ENCODE data around the gene NFIA.

The NFIA gene

DNA sequence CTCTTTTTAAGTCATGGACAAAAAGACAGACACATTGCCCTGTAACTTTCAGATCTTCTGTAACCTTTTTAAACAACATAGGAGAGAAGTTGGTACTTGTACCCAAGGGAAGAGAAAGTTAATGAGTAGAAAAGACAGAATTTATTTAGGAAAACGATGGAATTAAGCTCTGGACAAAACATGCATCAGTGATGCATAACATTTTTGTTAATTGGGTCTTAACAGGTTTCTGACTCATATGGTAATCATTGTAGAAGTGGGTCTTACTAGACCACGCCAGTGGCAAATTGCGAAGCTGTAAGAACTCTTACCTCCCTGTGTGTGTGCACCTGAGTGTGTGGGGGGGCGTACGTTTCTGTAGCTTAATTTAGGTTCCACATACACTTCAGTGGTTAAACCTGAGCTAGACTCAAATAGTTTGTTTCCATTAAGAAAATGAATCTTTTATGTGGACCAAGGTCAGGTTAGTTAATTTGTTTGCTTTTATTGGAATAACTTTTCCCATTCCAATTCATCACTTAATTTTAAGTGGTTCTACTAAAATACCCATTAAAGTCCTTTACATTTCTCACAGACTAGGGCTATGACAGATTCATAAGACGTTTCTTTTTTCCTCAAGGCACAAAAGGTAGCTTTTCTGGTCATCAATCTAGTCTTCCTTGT, 48.1 kb downstream of the NFIA start:
- no peak for DNase-seq (ENCODE audit: low spot score)

DNA sequence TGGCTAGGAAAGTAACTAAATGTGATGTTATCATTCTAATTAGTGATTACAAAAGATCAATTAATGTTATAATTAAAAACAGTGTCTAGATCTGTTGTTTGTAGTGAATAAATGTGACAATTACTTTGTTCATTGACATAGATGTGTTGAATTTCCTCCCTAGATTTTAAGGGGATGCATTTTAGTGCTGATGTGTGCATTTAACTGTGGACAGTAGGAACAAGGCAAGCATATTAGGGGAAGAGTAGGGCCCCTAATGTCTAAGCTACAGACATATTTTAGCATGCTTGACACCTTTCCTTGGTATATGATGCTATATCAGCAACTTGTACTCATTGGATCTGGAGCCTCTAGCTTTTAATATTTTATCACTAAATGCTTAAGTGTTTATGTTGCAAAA, 48.9 kb downstream of the NFIA start:
- DNase-seq (ENCODE audit: low spot score) = no peak

DNA sequence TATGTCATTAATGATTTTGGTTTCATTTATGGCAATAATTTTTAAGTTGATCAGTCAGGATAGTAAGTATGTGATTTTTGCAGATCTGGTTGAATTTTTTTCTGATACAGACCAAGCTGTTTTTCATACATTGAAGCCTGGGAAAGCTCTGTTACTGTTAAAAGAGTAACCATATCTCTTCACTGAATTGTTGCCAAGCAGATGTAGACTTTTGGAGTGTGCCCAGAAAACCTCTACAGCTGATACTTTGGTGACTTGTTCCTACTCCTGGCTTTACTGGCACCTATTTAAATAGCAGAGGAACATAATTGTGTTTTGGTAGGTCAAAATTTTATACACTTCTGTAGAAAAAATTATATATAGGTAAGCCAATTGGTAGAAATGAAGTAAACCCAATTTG, 49.4 kb downstream of the NFIA start:
- DNase-seq (ENCODE audit: low spot score) = no peak

DNA sequence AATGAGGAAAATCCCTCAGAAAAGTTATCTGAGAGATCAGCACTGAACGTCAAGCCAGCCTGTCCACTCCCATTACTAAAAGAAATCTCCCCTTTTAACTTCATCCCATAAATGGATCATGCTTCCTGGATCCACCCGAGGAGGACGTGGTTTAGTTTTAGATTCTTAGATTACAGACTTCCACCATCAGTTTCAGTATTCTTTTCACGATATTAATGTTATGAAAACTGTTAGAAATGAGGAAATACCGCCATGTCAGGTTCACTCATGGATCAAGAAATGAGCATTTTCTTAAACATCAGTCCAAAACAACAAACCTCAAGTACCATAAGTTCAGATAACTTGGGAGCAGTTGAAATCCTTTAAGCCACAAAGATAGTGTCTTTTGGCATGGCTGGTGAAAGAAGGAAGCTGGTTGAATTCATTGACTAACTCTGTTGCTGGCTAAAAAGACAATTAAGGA, 49.8 kb downstream of the NFIA start:
- DNase-seq (ENCODE audit: low spot score) = no peak

DNA sequence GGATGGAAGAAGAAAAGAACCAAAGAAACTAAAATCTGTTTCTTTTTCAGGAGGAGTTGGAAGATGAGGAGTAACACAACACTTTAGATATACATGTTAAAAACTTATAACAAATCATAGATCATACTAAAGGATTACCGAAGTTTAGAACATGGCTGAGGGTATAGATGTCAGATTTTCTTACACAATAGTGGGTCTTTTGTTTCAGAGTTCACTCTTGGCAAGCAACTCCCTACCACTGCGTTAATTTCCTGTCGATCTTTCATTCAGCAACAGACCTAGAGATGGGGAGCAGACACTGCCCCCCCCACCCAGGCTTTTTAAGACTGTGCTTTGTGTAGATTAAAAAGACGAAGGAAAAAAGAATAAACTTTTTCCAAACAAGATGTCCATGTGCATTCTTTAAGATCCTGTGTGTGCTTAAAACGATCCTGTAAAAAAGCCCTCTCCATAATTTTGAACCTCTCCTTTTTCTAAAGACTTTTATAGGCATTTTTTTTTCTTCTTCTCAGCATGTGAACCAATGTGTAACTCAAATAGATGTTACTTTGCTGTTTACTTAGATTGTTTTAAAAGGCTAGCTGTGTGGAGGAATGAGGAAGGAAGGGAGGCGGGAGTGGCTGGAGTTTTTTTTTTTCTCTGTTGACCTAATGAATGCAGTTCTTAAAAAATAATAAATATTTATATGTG, 50.4 kb downstream of the NFIA start:
- no peak for DNase-seq (ENCODE audit: low spot score)

DNA sequence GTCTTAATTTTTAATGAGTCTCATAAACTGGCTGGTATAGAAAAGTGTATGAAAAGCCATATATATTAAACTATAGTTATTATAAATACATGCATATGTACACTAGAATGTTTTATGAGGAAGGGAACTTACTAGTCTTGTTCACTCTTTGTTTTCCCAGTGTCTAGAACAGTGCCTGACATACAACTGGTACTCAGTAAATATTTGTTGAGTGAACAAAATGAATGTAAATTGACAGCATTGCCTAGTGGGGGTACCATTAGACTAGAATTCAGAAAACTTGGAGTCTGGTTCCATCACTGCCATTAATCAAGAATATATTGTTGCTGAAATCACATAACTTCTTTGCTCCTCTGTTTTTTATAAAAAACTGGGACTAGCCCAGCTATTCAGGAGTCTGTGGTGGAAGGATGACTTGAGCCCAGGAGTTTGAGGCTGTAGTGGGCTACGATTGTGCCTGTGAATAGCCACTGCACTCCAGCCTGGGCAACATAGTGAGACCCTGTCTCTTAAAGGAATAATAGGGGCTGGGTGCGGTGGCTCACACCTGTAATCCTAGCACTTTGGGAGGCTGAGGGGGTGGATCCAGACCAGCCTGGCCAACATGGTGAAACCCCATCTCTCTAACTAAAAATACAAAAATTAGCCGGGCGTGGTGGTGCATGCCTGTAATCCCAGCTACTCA, 51.1 kb downstream of the NFIA start:
- no peak for DNase-seq (ENCODE audit: low spot score)

DNA sequence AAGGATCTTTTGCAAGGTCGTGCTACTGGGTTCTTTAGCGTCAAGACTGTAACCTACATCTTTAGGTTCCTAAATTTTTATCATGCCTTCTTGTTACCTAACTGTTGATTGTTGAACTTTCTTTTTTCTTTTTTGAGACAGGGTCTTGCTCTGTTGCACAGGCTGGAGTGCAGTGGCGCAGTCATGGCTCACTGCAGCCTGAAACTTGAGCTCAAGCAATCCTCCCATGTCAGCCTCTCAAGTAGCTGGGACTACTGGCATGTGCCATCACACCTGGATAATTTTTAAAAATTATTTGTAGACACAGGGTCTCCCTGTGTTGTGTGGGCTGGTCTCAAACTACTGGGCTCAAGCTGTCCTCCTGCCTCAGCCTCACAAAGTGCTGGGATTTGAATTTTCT, 52.9 kb downstream of the NFIA start:
- DNase-seq (ENCODE audit: low spot score) = no peak

DNA sequence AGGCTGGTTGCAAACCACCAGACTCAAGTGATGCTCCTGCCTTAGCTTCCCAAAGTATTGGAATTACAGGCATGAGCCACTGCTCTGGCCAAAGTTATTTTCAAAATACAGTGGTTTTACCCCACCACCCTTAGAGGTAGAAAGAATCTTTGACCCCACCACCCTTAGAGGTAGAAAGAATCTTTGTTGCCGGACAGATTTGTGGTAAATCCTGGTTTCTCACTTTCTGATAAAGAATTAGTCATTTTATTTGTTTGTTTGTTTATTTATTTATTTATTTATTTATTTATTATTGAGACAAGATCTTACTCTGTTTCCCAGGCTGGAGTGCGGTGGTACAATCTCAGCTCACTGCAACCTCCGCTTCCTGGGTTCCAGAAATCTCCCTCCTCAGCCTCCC, 55.9 kb downstream of the NFIA start:
- DNase-seq (ENCODE audit: low spot score) = no peak

DNA sequence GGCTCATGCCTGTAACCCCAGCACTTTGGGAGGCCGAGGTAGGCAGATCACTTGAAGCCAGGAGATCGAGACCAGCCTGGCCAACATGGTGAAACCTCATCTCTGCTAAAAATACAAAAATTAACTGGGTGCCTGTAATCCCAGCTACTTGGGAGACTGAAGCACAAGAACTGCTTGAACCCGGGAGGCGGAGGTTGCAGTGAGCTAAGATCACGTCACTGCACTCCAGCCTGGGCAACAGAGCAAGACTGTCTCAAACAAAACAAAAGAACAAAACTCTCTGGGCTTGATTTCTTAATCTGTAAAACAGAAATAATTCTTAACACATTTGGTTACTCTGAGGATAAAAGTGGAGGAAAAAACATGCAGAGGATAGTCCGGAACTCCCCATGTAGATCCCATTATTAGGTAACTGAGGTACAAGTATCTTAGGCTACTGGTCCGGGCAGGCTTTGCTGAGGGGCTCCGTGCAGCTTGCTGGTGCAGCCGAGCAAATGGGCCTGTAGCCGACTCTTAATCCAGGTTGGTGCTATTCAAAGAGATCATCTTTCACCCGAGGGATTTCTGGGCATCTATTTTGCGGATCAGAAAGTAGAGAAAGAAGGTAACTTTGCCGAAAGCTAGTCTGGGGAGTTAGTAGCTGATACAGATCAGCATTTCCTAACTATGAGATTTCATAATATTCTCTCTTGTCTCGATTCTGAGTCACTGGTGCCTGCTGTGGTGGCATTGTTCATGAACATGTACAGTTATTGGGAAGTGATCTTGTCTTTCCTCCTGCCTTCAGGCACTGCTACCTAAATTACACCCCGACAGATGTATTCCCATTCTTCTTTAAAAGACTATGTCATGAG, 56.8 kb downstream of the NFIA start:
- no peak for DNase-seq (ENCODE audit: low spot score)

DNA sequence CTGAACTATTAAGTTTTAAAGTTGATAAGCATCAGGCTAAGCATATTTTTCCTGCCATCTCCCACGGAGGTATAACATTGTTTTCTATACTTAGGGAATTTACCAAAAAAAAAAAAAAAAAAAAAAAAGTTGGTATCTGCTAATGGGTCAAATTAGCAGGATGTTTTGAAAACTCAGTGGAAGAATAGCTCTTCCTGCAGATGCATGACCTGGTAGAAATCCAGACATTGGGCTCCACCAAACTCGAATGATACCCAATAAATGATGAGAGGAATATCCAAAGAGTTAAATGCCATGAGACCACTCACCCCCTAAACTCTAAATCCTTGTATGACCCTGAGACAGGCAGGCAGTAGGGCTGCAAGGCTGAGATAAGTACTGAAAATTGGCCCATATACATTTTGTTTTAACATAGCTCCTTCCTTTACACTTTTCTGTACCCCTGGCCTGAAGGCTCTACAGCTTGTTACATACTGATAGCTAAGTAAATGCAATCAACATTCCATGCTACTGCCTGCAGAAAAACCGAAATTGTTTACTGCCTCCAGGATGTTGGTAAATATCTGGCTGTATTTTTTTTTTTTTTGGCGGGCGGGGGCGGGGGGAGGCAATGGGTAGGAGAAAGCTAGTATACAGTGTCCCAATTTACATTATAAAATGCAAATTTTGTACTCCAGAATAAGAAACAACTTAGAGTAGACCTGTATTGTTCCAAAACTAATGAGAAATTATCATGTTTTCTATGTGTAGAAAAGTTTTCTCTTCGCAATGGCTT, 57.6 kb downstream of the NFIA start:
- no peak for DNase-seq (ENCODE audit: low spot score)

DNA sequence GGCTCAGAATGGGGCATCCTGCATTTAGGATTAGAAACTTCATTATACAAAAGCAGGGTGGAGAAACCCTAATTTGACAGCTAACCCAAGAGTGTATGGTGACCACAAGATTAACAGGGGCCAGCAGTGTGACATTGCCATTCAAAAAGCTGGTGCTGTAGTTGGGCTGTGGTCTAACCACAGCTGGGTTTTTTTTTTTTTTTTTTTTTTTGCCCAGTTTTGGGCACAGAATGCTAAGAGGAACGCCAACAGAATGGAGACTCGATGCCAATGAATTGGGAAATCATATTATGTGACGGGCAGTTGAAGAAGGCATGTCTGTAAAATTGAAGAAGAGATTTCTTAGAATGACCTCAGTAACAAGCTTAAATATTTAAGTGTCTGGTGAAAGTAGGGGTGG, 58.4 kb downstream of the NFIA start:
- DNase-seq (ENCODE audit: low spot score) = no peak

DNA sequence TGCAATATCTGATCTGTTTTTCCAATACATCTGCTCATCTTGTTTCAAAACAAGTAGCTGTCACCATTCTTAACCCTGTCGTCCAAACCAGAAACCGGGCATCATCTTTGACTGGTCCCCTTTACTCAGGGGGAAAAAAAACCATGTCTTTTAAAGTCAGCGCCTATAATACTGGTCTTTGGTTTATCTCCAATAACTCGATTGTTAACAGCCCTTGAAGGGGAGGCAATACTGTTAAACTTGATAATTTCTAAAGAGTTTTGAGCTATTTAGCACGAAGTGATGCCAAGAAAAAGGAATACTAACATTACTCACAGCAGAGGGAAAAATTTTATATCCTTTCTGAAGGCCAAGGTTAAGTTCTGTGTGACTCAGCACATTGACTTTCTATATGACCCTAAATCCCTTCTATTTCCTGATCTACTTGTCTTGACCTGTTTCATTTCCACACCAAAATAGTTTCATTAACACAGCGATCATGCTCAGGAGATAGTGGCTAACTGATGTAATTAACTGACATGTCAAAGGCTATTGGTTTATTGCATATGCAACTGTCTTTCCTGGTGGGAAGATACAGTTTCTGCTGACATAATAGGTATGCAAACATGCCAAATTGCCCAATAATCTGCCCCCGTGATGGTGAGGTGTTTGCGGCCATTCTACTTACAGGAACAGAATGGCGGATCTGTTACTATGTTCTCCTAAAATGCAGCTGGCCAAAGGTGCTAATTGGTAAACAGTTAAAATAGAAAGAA, 59.1 kb downstream of the NFIA start:
- DNase-seq (ENCODE audit: low spot score) = no peak

DNA sequence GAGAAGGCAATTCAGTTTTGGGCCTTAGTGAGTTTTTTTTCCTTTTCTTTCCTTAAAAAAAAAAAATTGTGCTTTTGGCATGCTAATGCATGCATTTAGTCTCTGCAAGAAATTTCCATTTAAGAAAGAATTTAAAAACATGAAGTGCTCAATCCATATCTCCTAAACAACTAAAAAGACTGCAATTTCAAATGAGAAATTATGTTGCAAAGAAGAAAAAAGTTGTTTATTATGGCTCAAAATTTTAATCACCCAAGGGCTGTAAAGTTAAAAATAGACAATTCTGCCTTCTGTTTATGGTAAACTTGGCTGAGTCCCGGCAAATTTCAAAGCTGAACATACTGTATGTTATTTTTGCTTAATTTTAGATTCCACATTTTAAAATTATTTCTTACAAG, 59.7 kb downstream of the NFIA start:
- DNase-seq (ENCODE audit: low spot score) = no peak

DNA sequence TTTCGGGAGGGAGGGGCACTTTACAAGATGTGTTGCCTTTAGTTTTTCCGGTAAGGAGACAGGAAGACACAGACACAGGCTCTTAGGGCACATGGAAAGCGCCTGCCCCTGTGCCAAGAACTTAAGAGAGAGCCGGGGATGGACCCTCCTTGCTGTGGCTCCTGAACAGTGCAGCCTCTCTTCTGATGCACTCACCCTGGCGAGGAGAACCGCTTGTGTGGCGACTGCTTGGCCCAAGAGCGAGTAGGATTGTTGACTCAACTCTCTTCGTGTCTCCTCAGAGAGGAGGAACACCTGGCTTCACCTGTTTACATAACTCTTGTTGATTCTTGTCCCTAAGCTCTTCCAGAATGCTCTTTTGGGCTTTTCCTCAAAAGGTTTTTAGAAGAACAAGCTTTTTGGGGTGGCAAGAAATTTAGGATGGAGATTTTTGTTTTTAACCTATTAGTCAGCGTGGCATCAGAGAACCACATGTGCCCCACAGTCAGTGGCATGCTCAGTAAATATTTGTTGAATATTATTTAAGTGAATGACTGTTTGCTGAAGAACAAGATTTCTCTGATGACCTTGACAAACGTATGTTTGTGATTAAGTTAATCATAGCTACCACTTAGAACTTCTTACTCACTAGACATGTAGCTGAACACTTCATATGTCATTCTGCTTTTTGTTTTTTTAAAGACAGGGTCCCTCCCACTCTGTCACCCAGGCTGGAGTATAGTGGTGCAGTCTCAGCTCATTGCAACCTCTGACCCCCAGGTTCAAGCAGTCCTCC, 60.6 kb downstream of the NFIA start:
- no peak for DNase-seq (ENCODE audit: low spot score)

DNA sequence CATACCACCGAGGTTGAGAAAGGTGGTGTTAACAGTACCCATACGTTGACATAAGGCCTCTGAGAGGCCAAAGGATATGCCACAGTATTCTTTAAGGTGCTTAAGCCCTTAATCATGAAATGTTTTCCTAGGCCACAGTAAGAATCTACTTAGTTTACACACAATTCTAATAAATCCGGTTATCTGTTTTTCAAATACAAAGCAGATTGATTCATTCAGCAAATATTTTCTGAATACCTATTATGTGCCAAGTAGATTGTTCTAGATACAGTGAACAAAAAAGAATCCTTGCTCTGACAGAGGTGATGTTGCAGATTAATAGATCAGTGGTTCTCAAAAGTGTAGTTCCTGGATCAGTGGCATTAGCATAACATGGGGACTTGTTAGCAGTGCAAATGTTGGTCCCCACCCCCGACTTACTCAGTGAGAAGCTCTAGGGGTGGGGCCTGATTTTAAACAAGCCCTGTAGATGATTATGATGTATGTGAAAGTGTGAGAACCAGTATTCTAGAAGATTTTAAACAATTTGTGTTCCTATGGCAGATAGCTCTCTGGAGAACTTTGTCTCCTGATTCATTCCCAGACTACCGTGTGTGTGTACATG, 61.6 kb downstream of the NFIA start:
- no peak for DNase-seq (ENCODE audit: low spot score)

DNA sequence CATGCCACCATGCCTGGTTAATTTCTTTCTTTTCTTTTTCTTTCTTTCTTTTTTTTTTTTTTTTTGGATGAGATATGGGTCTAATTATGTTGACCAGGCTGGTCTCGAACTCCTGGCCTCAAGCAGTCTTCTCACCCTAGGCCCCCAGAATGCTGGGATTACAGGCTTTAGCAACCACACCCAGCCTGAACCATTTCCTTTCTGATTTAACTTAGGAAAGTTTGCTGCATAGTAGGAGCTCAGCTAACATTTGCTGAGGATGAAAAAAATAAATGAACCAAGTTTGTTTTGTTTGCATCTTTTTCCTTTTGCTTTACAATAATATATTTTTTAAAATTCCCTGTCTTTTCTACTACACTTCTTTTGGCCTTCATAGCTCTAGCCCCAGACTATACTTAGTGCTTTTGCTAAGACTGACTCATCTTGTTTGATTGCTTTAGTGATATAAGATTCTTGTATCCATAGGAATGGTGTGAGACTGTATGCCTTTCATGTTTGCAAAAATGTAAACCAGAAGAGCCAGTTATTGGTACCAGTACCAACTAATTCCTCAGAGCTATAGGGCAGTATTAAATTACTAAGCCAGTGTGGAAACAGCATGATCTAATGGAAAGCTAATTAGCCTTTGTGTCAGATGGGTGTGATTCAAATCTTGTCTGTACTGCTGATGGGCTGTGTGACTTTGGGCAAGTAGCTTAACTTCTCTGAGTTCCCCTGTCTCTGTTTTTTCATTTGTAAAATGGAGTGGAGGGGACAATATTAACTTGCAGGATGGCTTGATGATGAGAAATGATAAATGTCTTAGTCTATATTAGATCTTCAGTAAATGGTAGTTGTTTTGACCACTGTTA, 66.9 kb downstream of the NFIA start:
- DNase-seq (ENCODE audit: low spot score) = no peak

DNA sequence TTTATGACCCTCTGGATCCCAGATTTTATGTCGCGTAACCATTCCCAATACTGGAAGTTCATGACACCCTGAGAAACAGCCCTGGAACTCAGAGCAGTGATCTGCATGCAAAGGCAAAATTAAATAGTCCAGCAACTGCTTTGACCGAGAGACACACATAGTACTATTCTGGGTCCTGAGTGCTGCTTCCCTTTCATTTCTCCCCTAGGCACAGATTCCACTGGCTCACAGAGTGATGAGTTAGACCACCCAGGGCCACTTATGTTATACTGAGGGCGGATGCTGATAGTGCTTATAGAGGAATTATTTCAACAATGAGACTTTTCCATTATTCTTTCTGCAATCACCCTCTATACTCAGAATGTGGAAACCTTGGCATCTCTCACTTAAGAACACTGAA, 69.2 kb downstream of the NFIA start:
- no peak for DNase-seq (ENCODE audit: low spot score)

DNA sequence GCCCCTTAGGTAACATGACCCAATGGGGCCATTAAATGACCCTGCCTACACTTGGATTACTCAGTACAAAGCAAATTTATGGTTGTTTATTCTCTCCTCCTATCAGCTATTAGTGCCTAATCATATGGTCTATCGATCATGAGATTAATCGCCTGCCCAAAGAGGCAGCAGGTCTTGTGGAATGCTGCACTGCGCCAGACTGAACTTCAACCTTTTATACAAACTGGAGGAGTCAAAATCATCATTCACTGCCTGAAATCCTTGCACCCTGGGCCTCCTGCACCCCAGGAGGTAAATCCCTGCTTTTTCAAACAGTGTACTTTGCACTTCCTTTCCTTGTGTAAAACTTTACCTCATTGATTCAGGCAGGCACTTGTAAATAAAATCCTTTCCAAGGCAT, 69.7 kb downstream of the NFIA start:
- DNase-seq (ENCODE audit: low spot score) = no peak

All from CD4-positive, alpha-beta T cell treated with Interleukin-2 at 100 ng/mL for 4 hours (primary cell).